Measurements from ENCODE around the gene STXBP6. TPM values are rescaled to one million over a fixed set of nuclear protein-coding genes. Genes with fewer than 3 reads are reported as not detected.

Gene STXBP6
- total RNA-seq, 1 experiment from 2014 or later = 12.3 TPM

- Histone ChIP-seq H3K4me3 (no peak overlapping the region), H4K20me1 (ENCODE audit: insufficient read depth) (no peaks in the 10 kb centered on the region), H3F3A (ENCODE audit: insufficient read depth, low read depth) (no peaks in the 10 kb centered on the region), H3K4me2 (no peak overlapping the region), H3K79me2 (ENCODE audit: low read depth) (no peaks in the 10 kb centered on the region), H3K9me2 (ENCODE audit: insufficient read depth) (no peaks in the 10 kb centered on the region), H3K36me3 (ENCODE audit: low read depth) (no peaks in the 10 kb centered on the region), H3K4me1 (replicated peaks; ENCODE audit: insufficient read depth) (no peaks in the 10 kb centered on the region), H3K27ac (no peak overlapping the region), H3K9me3 (ENCODE audit: insufficient read depth, low read depth) (no peaks in the 10 kb centered on the region), H2AFZ (no peak overlapping the region), H3K27me3 (ENCODE audit: insufficient read depth, low read depth) (no peaks in the 10 kb centered on the region)
- ChIA-PET POLR2A (ENCODE audit: unreplicated experiment) (no interaction called here), CTCF (no interaction called here)
- DNase-seq = no peak
- no TSS peak for BruUV-seq (replicated peaks)
- TF ChIP-seq, protein P1, sequence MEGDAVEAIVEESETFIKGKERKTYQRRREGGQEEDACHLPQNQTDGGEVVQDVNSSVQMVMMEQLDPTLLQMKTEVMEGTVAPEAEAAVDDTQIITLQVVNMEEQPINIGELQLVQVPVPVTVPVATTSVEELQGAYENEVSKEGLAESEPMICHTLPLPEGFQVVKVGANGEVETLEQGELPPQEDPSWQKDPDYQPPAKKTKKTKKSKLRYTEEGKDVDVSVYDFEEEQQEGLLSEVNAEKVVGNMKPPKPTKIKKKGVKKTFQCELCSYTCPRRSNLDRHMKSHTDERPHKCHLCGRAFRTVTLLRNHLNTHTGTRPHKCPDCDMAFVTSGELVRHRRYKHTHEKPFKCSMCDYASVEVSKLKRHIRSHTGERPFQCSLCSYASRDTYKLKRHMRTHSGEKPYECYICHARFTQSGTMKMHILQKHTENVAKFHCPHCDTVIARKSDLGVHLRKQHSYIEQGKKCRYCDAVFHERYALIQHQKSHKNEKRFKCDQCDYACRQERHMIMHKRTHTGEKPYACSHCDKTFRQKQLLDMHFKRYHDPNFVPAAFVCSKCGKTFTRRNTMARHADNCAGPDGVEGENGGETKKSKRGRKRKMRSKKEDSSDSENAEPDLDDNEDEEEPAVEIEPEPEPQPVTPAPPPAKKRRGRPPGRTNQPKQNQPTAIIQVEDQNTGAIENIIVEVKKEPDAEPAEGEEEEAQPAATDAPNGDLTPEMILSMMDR (conservative IDR thresholded peaks at IDR 0.05) = no peak
- TF ChIP-seq EZH2 (IDR thresholded peaks at IDR 0.05; ENCODE audit: low read depth) = no peak
- intact Hi-C loops (cut with micrococcal nuclease; ENCODE audit: unreplicated experiment) = no loop called here
These were observed 233.7 kb downstream of the STXBP6 start for GRCh38 chr14:24816011-24816928.

DNA sequence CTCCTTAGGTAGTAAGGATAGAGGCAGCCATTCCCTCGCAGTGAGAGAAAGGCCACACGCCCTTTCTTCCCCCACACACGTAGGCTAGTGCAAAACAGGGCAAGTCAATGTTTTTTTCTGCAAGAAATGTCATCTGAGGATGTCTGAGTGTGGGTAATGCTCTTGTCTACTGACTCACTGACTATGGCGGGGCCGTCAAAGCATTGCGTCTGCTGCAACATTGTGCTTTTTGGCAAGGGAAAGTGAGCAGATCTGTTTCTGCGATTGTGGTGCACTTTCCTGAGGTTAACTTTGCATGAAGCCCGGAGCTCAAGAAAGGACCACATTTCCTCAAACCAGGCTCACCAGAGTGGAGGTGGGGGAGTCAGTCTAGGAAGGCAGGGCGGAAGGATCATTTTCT lies 234.4 kb downstream of the STXBP6 start:
- H3F3A ChIP-seq (ENCODE audit: insufficient read depth, low read depth) = no peaks in the 10 kb centered on the region
- no peak for DNase-seq
- no peaks in the 10 kb centered on the region for H4K20me1 ChIP-seq (ENCODE audit: insufficient read depth)
- H3K4me2 ChIP-seq = no peak overlapping the region
- no peak overlapping the region for H2AFZ ChIP-seq
- CTCF ChIA-PET = no interaction called here
- no peaks in the 10 kb centered on the region for H3K9me2 ChIP-seq (ENCODE audit: insufficient read depth)
- no peak overlapping the region for H3K4me3 ChIP-seq
- H3K4me1 ChIP-seq (replicated peaks; ENCODE audit: insufficient read depth) = no peaks in the 10 kb centered on the region
- no peak for TF ChIP-seq EZH2 (IDR thresholded peaks at IDR 0.05; ENCODE audit: low read depth)
- TF ChIP-seq, protein P1 (conservative IDR thresholded peaks at IDR 0.05) = no peak
- BruUV-seq (replicated peaks) = no TSS peak
- POLR2A ChIA-PET (ENCODE audit: unreplicated experiment) = no interaction called here
- no peaks in the 10 kb centered on the region for H3K9me3 ChIP-seq (ENCODE audit: insufficient read depth, low read depth)
- no peaks in the 10 kb centered on the region for H3K36me3 ChIP-seq (ENCODE audit: low read depth)
- H3K27me3 ChIP-seq (ENCODE audit: insufficient read depth, low read depth) = no peaks in the 10 kb centered on the region
- intact Hi-C loops (cut with micrococcal nuclease; ENCODE audit: unreplicated experiment) = no loop called here
- no peak overlapping the region for H3K27ac ChIP-seq
- no peaks in the 10 kb centered on the region for H3K79me2 ChIP-seq (ENCODE audit: low read depth)

DNA sequence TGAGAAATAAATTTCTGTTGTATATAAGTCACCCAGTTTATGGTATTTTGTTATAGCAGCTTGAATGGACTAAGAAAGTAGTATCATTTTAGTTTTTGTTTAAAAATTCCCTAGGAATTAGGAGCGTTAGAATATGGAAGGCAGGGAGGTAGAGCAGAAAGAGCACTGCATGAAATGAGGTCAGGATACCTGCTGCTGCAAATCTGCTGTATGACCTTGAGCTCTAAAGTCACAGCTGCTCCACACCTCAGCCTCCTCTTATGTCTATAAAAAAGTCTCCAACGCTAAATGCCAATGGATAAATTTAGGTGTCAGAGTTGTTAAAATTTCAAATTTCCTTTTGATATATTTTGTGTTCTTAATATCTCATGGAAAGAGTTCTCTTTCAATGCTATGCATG lies 235.0 kb downstream of the STXBP6 start:
- ChIA-PET CTCF (no interaction called here), POLR2A (ENCODE audit: unreplicated experiment) (no interaction called here)
- no peaks in the 10 kb centered on the region for H4K20me1 ChIP-seq (ENCODE audit: insufficient read depth)
- H3K4me3 ChIP-seq = no peak overlapping the region
- H3K9me2 ChIP-seq (ENCODE audit: insufficient read depth) = no peaks in the 10 kb centered on the region
- H3K9me3 ChIP-seq (ENCODE audit: insufficient read depth, low read depth) = no peaks in the 10 kb centered on the region
- H3K4me2 ChIP-seq = no peak overlapping the region
- no peak for DNase-seq
- no peak overlapping the region for H3K27ac ChIP-seq
- H2AFZ ChIP-seq = no peak overlapping the region
- H3K27me3 ChIP-seq (ENCODE audit: insufficient read depth, low read depth) = no peaks in the 10 kb centered on the region
- H3F3A ChIP-seq (ENCODE audit: insufficient read depth, low read depth) = no peaks in the 10 kb centered on the region
- H3K79me2 ChIP-seq (ENCODE audit: low read depth) = no peaks in the 10 kb centered on the region
- intact Hi-C loops (cut with micrococcal nuclease; ENCODE audit: unreplicated experiment) = no loop called here
- no peaks in the 10 kb centered on the region for H3K36me3 ChIP-seq (ENCODE audit: low read depth)
- TF ChIP-seq EZH2 (IDR thresholded peaks at IDR 0.05; ENCODE audit: low read depth) = no peak
- TF ChIP-seq, protein P1 (conservative IDR thresholded peaks at IDR 0.05) = no peak
- no TSS peak for BruUV-seq (replicated peaks)
- H3K4me1 ChIP-seq (replicated peaks; ENCODE audit: insufficient read depth) = no peaks in the 10 kb centered on the region

All from PC-9 (cell line).